Osteoblast (primary cell): ENCODE data around the gene NDRG3. TPM values are rescaled to one million over a fixed set of nuclear protein-coding genes. Genes with fewer than 3 reads are reported as not detected.

Source experiments
- DNase-seq: peaks from one replicate; pipeline ENCODE4 v3.0.0; 2011; ENCODE audit warnings: low spot score, mixed read lengths; ENCODE audit not compliant: insufficient read length; ENCODE audit errors: missing footprints
- H2AFZ ChIP-seq: 2 replicates; pipeline ENCODE4 v1.6.0; 2011; ENCODE audit warnings: mild to moderate bottlenecking, low read length
- H3K27ac ChIP-seq: 2 replicates; pipeline ENCODE4 v1.5.1; 2011; ENCODE audit warnings: mild to moderate bottlenecking, low read depth, low read length, moderate library complexity
- H3K27me3 ChIP-seq: 2 replicates; pipeline ENCODE4 v1.6.0; 2012; ENCODE audit warnings: mild to moderate bottlenecking, control low read depth, inconsistent platforms, low read length, moderate library complexity; ENCODE audit not compliant: insufficient read depth
- H3K36me3 ChIP-seq: 2 replicates; pipeline ENCODE4 v1.5.1; 2011; ENCODE audit warnings: mild to moderate bottlenecking, low read length, control low read depth, moderate library complexity; ENCODE audit not compliant: insufficient read depth
- H3K4me1 ChIP-seq: 2 replicates; pipeline ENCODE4 v1.5.1; 2011; ENCODE audit warnings: mild to moderate bottlenecking, low read length, control low read depth, moderate library complexity; ENCODE audit not compliant: insufficient read depth
- H3K4me2 ChIP-seq: 2 replicates; pipeline ENCODE4 v1.6.0; 2011; ENCODE audit warnings: mild to moderate bottlenecking, low read length; ENCODE audit not compliant: insufficient read depth
- H3K4me3 ChIP-seq: fragments of 200-600 bp; sonication (generic); 3 replicates; pipeline ENCODE4 v1.5.1; 2012; ENCODE audit warnings: mild to moderate bottlenecking, low read length, inconsistent platforms; ENCODE audit not compliant: insufficient read depth
- H3K79me2 ChIP-seq: 2 replicates; pipeline ENCODE4 v1.6.0; 2012; ENCODE audit warnings: mild to moderate bottlenecking, low read length, control low read depth, inconsistent platforms; ENCODE audit not compliant: insufficient read depth
- H3K9me3 ChIP-seq: 2 replicates; pipeline ENCODE4 v1.5.1; 2011; ENCODE audit warnings: low read depth, low read length, control low read depth
- H4K20me1 ChIP-seq: 2 replicates; pipeline ENCODE4 v1.6.0; 2012; ENCODE audit warnings: mild to moderate bottlenecking, low read length, control low read depth; ENCODE audit not compliant: insufficient read depth
- total RNA-seq: library from RNA; depleted of rRNA; stranded (reverse); fragments of >200 nt; gene quantifications from 2 replicates; pipeline ENCODE4 v1.2.3, GENCODE V29; 2012
- TF ChIP-seq, protein P1 (sequence below): IDR thresholded peaks from 2 replicates; pipeline ENCODE4 v1.5.1; 2011; ENCODE audit warnings: mild to moderate bottlenecking, low read depth, low read length, moderate library complexity; ENCODE audit errors: extremely low read depth

The NDRG3 gene
- total RNA-seq, 1 donor: 26.4 TPM

- H2AFZ ChIP-seq: no peak overlapping the region
- H3K27me3 ChIP-seq: no peaks in the 10 kb centered on the region
- H3K4me1 ChIP-seq: no peaks in the 10 kb centered on the region
- no peaks in the 10 kb centered on the region for H3K79me2 ChIP-seq
- no peak overlapping the region for H3K4me2 ChIP-seq
- TF ChIP-seq, protein P1, sequence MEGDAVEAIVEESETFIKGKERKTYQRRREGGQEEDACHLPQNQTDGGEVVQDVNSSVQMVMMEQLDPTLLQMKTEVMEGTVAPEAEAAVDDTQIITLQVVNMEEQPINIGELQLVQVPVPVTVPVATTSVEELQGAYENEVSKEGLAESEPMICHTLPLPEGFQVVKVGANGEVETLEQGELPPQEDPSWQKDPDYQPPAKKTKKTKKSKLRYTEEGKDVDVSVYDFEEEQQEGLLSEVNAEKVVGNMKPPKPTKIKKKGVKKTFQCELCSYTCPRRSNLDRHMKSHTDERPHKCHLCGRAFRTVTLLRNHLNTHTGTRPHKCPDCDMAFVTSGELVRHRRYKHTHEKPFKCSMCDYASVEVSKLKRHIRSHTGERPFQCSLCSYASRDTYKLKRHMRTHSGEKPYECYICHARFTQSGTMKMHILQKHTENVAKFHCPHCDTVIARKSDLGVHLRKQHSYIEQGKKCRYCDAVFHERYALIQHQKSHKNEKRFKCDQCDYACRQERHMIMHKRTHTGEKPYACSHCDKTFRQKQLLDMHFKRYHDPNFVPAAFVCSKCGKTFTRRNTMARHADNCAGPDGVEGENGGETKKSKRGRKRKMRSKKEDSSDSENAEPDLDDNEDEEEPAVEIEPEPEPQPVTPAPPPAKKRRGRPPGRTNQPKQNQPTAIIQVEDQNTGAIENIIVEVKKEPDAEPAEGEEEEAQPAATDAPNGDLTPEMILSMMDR: no peak
- H4K20me1 ChIP-seq: no peaks in the 10 kb centered on the region
- no peak overlapping the region for H3K4me3 ChIP-seq
- H3K9me3 ChIP-seq: no peaks in the 10 kb centered on the region
- DNase-seq: no peak
- no peaks in the 10 kb centered on the region for H3K36me3 ChIP-seq
- no peak overlapping the region for H3K27ac ChIP-seq
Observed at GRCh38 chr20:36632487-36633284, 113.2 kb downstream of the NDRG3 start.

- Histone ChIP-seq H3K4me2 (no peak overlapping the region), H4K20me1 (no peaks in the 10 kb centered on the region), H3K27ac (no peak overlapping the region), H3K9me3 (no peaks in the 10 kb centered on the region), H3K36me3 (no peaks in the 10 kb centered on the region), H3K79me2 (no peaks in the 10 kb centered on the region), H3K27me3 (no peaks in the 10 kb centered on the region), H2AFZ (no peak overlapping the region), H3K4me1 (no peaks in the 10 kb centered on the region), H3K4me3 (no peak overlapping the region)
- TF ChIP-seq, protein P1: no peak
- no peak for DNase-seq
Observed at GRCh38 chr20:36632147-36632486, 113.8 kb downstream of the NDRG3 start.

DNA sequence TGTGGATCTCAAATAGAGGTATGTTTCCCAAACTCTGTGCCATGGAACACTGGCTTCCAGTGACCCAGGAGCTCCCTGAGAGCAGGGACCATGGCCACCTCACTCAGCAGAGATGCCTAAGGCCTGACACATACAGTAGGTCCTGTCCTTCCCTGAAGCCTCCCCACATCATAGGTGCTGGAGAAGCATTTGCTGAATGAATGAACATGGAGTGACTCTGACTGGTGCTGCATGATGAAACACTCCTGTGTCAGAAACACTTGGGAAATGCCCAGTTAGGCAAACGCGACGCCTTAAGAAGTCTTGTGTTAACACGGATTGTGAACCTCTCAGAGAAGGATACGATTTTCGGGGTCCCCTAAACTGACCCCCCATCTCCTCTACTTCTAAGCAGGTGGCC lies 114.2 kb downstream of the NDRG3 start:
- DNase-seq: no peak
- Histone ChIP-seq H3K27ac (no peak overlapping the region), H3K4me1 (no peaks in the 10 kb centered on the region), H3K27me3 (no peaks in the 10 kb centered on the region), H3K79me2 (no peaks in the 10 kb centered on the region), H3K36me3 (no peaks in the 10 kb centered on the region), H3K4me2 (no peak overlapping the region), H3K4me3 (no peak overlapping the region), H4K20me1 (no peaks in the 10 kb centered on the region), H3K9me3 (no peaks in the 10 kb centered on the region), H2AFZ (no peak overlapping the region)
- TF ChIP-seq, protein P1: no peak

DNA sequence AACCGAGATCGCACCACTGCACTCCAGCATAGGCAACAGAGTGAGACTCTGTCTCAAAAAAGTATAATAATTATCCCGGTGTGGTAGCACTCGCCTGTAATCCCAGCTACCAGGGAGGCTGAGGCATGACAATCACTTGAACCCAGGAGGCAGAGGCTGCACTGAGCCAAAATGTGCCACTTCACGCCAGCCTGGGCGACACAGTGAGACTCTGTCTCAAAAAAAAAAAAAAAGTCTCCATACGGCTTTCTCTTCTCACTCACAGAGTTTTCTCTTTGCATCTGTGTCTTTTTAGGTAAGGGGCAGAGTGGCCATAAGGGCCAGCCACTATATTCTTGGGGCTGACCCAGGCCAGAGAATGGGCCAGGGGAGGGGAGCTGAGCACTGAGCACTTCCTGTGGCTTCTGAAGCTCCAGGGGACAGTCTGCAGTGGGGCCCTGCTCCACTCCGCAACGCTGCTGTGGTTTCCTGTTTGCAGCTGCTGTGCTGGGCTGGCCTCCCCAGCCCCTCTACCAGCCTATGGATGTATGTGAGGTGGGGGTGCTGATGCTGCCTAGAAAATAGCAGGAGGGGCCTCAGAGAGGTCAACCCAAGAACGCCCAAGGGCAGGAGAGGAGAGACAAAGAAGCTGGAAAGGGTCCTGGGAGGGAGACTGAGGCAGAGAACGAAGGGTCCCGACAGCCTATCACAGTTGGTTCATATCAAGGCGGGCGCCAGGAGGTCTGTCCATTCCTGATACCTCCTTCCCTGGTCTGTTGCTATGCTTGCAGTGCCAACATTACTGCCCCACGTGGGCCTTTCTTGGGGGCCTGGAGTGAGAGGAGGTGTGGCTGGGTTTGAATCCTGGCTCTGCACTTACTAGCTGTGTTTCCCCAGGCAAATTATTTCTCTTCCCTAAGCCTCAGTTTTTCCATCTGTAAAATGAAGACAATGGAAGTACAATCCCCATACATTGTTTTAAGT lies 115.9 kb downstream of the NDRG3 start:
- H3K36me3 ChIP-seq: no peaks in the 10 kb centered on the region
- H3K27me3 ChIP-seq: no peaks in the 10 kb centered on the region
- no peaks in the 10 kb centered on the region for H3K9me3 ChIP-seq
- H3K4me2 ChIP-seq: no peak overlapping the region
- H3K79me2 ChIP-seq: no peaks in the 10 kb centered on the region
- H3K27ac ChIP-seq: no peak overlapping the region
- H3K4me1 ChIP-seq: no peaks in the 10 kb centered on the region
- no peak for DNase-seq
- no peak overlapping the region for H2AFZ ChIP-seq
- TF ChIP-seq, protein P1: no peak
- H3K4me3 ChIP-seq: no peak overlapping the region
- H4K20me1 ChIP-seq: no peaks in the 10 kb centered on the region
